CD8-positive, alpha-beta memory T cell (primary cell): ENCODE results near the gene PRKX. TPM values are rescaled to one million over a fixed set of nuclear protein-coding genes. Genes with fewer than 3 reads are reported as not detected.
A peak's percentile ranks its signal among the peaks of the same experiment; 100 is the strongest.
"Not testable (repeated sequence)": the region's sequence is repeated elsewhere in the genome, so short reads cannot be mapped to it uniquely, and the experiment has no call there.

Experiments
- CTCF ChIA-PET: fragments of 350-600 bp; sonication (Branson Sonifier 250); formaldehyde crosslinking; loops from one replicate; lab custom pipeline; 2021; ENCODE audit warnings: antibody characterized with exemption; lab: Charles Lee
- POLR2A ChIA-PET: fragments of 350-600 bp; sonication (Branson Sonifier 250); formaldehyde crosslinking; loops from one replicate; lab custom pipeline; 2021; ENCODE audit warnings: antibody characterized with exemption; lab: Charles Lee
- DNase-seq, 5 donors: peaks; one replicate each; pipeline versions ENCODE4 v3.0.0 to v3.0.0-alpha.2; 2020 to 2022; ENCODE audit warnings: mixed read lengths in 1 of 5
- H3K27ac ChIP-seq: one replicate; pipeline ENCODE4 v1.7.0; 2013; ENCODE audit warnings: low read depth, mild to moderate bottlenecking, low read length, moderate library complexity
- H3K27me3 ChIP-seq: 2 replicates; pipeline ENCODE4 v1.7.0; 2013; ENCODE audit warnings: low read length, mild to moderate bottlenecking; ENCODE audit not compliant: insufficient read depth, poor library complexity, severe bottlenecking
- H3K36me3 ChIP-seq: 2 replicates; pipeline ENCODE4 v1.7.0; 2013; ENCODE audit warnings: mild to moderate bottlenecking, low read length, moderate library complexity; ENCODE audit not compliant: insufficient read depth
- H3K4me1 ChIP-seq: 2 replicates; pipeline ENCODE4 v1.7.0; 2013; ENCODE audit warnings: mild to moderate bottlenecking, low read length, moderate library complexity; ENCODE audit not compliant: insufficient read depth
- H3K4me3 ChIP-seq: 2 replicates; pipeline ENCODE4 v1.7.0; 2013; ENCODE audit warnings: mild to moderate bottlenecking, low read length
- H3K9me3 ChIP-seq: 2 replicates; pipeline ENCODE4 v1.7.0; 2013; ENCODE audit warnings: mild to moderate bottlenecking, low read length
- H3K27ac Mint-ChIP-seq, 8 donors: one replicate each; pipeline ENCODE4 v1.8.0; 2020 to 2021; ENCODE audit warnings: mixed read lengths in 8 of 8, mild to moderate bottlenecking in 6 of 8, inconsistent platforms in 3 of 8, moderate library complexity in 3 of 8
- H3K27me3 Mint-ChIP-seq, 2 donors: one replicate each; pipeline ENCODE4 v1.8.0; 2020 to 2021; ENCODE audit warnings: mixed read lengths in 2 of 2, mild to moderate bottlenecking in 1 of 2, moderate library complexity in 1 of 2
- H3K36me3 Mint-ChIP-seq, 3 donors: one replicate each; pipeline ENCODE4 v1.8.0; 2020 to 2021; ENCODE audit warnings: mixed read lengths in 3 of 3, inconsistent platforms in 1 of 3, mild to moderate bottlenecking in 1 of 3
- H3K4me1 Mint-ChIP-seq, 3 donors: one replicate each; pipeline ENCODE4 v1.8.0; 2020 to 2021; ENCODE audit warnings: mixed read lengths in 3 of 3, inconsistent platforms in 1 of 3, mild to moderate bottlenecking in 1 of 3
- H3K4me3 Mint-ChIP-seq, 7 donors: one replicate each; pipeline ENCODE4 v1.8.0; 2020 to 2021; ENCODE audit warnings: mixed read lengths in 7 of 7, mild to moderate bottlenecking in 6 of 7, moderate library complexity in 4 of 7, inconsistent platforms in 2 of 7
- H3K9me3 Mint-ChIP-seq, 5 donors: one replicate each; pipeline ENCODE4 v1.8.0; 2020 to 2022; ENCODE audit warnings: mixed read lengths in 5 of 5, mild to moderate bottlenecking in 3 of 5, moderate library complexity in 2 of 5, inconsistent platforms in 1 of 5
- polyA plus RNA-seq: library from polyadenylated mRNA; unstranded; fragments of 300-500 nt; fragmentation: Illumina TruSeq; gene quantifications from one replicate; pipeline ENCODE4 v1.2.3, GENCODE V29; 2021
- total RNA-seq, 2 experiments: library from RNA; stranded (reverse); gene quantifications; one replicate each; pipeline ENCODE4 v1.2.3, GENCODE V29; 2021

The PRKX gene
- total and polyA plus RNA-seq, 3 experiments from 2014 or later: 41.9 to 79.4 (median 45.9) TPM

- Histone ChIP-seq H3K9me3 (no peaks in the 10 kb centered on the region), H3K4me3 (no peak overlapping the region), H3K27me3 (no peaks in the 10 kb centered on the region), H3K27ac (no peak overlapping the region), H3K4me1 (peaks cover 1% of the 10 kb centered on the region), H3K36me3 (no peaks in the 10 kb centered on the region)
- ChIA-PET POLR2A (interaction anchor here (0.7 kb wide), 1 partner anchor 18 kb away, joined by 3 read pairs; no protein-coding TSS in a partner anchor), CTCF (no interaction called here)
- Mint-ChIP-seq H3K4me3 (peak overlapping the region in 2 of 7 donors; percentile 48 to 54), H3K27ac (peak overlapping the region in 4 of 8 donors; percentile 13 to 91 (median 76)), H3K4me1 (peaks cover 58 to 74% (median 72%) of the 10 kb centered on the region in 3 donors), H3K36me3 (peaks cover 0 to 12% (median 5%) of the 10 kb centered on the region in 3 donors), H3K27me3 (no peaks in the 10 kb centered on the region), H3K9me3 (no peaks in the 10 kb centered on the region)
- no peak for DNase-seq
Measured at GRCh38 chrX:3695536-3695935, 17.9 kb downstream of the PRKX start.

GRCh38 chrX:3690140-3690539 lies 23.3 kb downstream of the PRKX start:
- Mint-ChIP-seq H3K4me3 (no peak overlapping the region), H3K36me3 (peaks cover 0 to 7% (median 6%) of the 10 kb centered on the region in 3 donors), H3K4me1 (peaks cover 40 to 60% (median 50%) of the 10 kb centered on the region in 3 donors), H3K27me3 (no peaks in the 10 kb centered on the region), H3K9me3 (no peaks in the 10 kb centered on the region), H3K27ac (peak overlapping the region in 4 of 8 donors; percentile 20 to 68 (median 36))
- POLR2A ChIA-PET: no interaction called here
- no peaks in the 10 kb centered on the region for H3K27me3 ChIP-seq
- no peak for DNase-seq
- no peak overlapping the region for H3K4me3 ChIP-seq
- H3K27ac ChIP-seq: no peak overlapping the region
- H3K9me3 ChIP-seq: no peaks in the 10 kb centered on the region
- no peaks in the 10 kb centered on the region for H3K36me3 ChIP-seq
- no peaks in the 10 kb centered on the region for H3K4me1 ChIP-seq
- CTCF ChIA-PET: no interaction called here

- H3K27ac Mint-ChIP-seq, H3K36me3 Mint-ChIP-seq, H3K9me3 Mint-ChIP-seq, CTCF ChIA-PET, H3K36me3 ChIP-seq, H3K4me3 ChIP-seq, H3K27me3 ChIP-seq, H3K9me3 ChIP-seq, DNase-seq, H3K27ac ChIP-seq, POLR2A ChIA-PET, H3K4me1 ChIP-seq, H3K27me3 Mint-ChIP-seq: not testable (repeated sequence)
- Mint-ChIP-seq H3K4me3 (peak overlapping the region in 1 of 7 donors; percentile 6), H3K4me1 (peaks cover 35 to 50% (median 38%) of the 10 kb centered on the region in 3 donors)
Measured at GRCh38 chrX:3683236-3683635, 30.2 kb downstream of the PRKX start.

GRCh38 chrX:3680459-3680858 lies 33.0 kb downstream of the PRKX start:
- DNase-seq: no peak
- H3K4me1 ChIP-seq: no peaks in the 10 kb centered on the region
- ChIA-PET POLR2A (no interaction called here), CTCF (no interaction called here)
- peaks cover 0 to 11% (median 5%) of the 10 kb centered on the region in 3 donors for H3K36me3 Mint-ChIP-seq
- no peaks in the 10 kb centered on the region for H3K36me3 ChIP-seq
- H3K9me3 ChIP-seq: no peaks in the 10 kb centered on the region
- no peaks in the 10 kb centered on the region for H3K27me3 ChIP-seq
- no peaks in the 10 kb centered on the region for H3K9me3 Mint-ChIP-seq
- H3K27ac ChIP-seq: no peak overlapping the region
- peaks cover 39 to 66% (median 47%) of the 10 kb centered on the region in 3 donors for H3K4me1 Mint-ChIP-seq
- peak overlapping the region in 1 of 7 donors; percentile 41 for H3K4me3 Mint-ChIP-seq
- peak overlapping the region in 4 of 8 donors; percentile 8 to 62 (median 51) for H3K27ac Mint-ChIP-seq
- H3K4me3 ChIP-seq: no peak overlapping the region
- no peaks in the 10 kb centered on the region for H3K27me3 Mint-ChIP-seq

GRCh38 chrX:3679669-3680068 lies 33.8 kb downstream of the PRKX start:
- POLR2A ChIA-PET: no interaction called here
- no peak overlapping the region for H3K27ac ChIP-seq
- no peak for DNase-seq
- peak overlapping the region in 2 of 8 donors; percentile 57 to 80 for H3K27ac Mint-ChIP-seq
- H3K4me3 ChIP-seq: no peak overlapping the region
- H3K36me3 Mint-ChIP-seq: peaks cover 0 to 18% (median 11%) of the 10 kb centered on the region in 3 donors
- no peaks in the 10 kb centered on the region for H3K36me3 ChIP-seq
- no peaks in the 10 kb centered on the region for H3K9me3 ChIP-seq
- no peaks in the 10 kb centered on the region for H3K4me1 ChIP-seq
- no peaks in the 10 kb centered on the region for H3K9me3 Mint-ChIP-seq
- no peaks in the 10 kb centered on the region for H3K27me3 Mint-ChIP-seq
- no peaks in the 10 kb centered on the region for H3K27me3 ChIP-seq
- no peak overlapping the region for H3K4me3 Mint-ChIP-seq
- peaks cover 34 to 64% (median 42%) of the 10 kb centered on the region in 3 donors for H3K4me1 Mint-ChIP-seq
- CTCF ChIA-PET: no interaction called here

- POLR2A ChIA-PET: no interaction called here
- no peak overlapping the region for H3K4me3 Mint-ChIP-seq
- H3K4me1 Mint-ChIP-seq: peaks cover 31 to 58% (median 42%) of the 10 kb centered on the region in 3 donors
- no peaks in the 10 kb centered on the region for H3K27me3 Mint-ChIP-seq
- no peaks in the 10 kb centered on the region for H3K4me1 ChIP-seq
- no peaks in the 10 kb centered on the region for H3K9me3 ChIP-seq
- H3K27ac ChIP-seq: no peak overlapping the region
- no peak for DNase-seq
- CTCF ChIA-PET: interaction anchor here (1.6 kb wide), 1 partner anchor 14 kb away, joined by 3 read pairs; no protein-coding TSS in a partner anchor
- peaks cover 6 to 31% (median 18%) of the 10 kb centered on the region in 3 donors for H3K36me3 Mint-ChIP-seq
- peak overlapping the region in 7 of 8 donors; percentile 4 to 89 (median 51) for H3K27ac Mint-ChIP-seq
- H3K36me3 ChIP-seq: no peaks in the 10 kb centered on the region
- no peaks in the 10 kb centered on the region for H3K27me3 ChIP-seq
- H3K9me3 Mint-ChIP-seq: no peaks in the 10 kb centered on the region
- no peak overlapping the region for H3K4me3 ChIP-seq
Measured at GRCh38 chrX:3678328-3678727, 35.1 kb downstream of the PRKX start.

GRCh38 chrX:3674881-3675280 lies 38.6 kb downstream of the PRKX start:
- no peaks in the 10 kb centered on the region for H3K4me1 ChIP-seq
- no peaks in the 10 kb centered on the region for H3K36me3 ChIP-seq
- POLR2A ChIA-PET: no interaction called here
- Mint-ChIP-seq H3K4me3 (no peak overlapping the region), H3K27ac (peak overlapping the region in 5 of 8 donors; percentile 28 to 88 (median 56)), H3K4me1 (peaks cover 25 to 47% (median 35%) of the 10 kb centered on the region in 3 donors), H3K27me3 (no peaks in the 10 kb centered on the region), H3K36me3 (peaks cover 14 to 49% (median 29%) of the 10 kb centered on the region in 3 donors), H3K9me3 (no peaks in the 10 kb centered on the region)
- CTCF ChIA-PET: no interaction called here
- DNase-seq: no peak
- H3K27ac ChIP-seq: no peak overlapping the region
- no peaks in the 10 kb centered on the region for H3K9me3 ChIP-seq
- H3K27me3 ChIP-seq: no peaks in the 10 kb centered on the region
- no peak overlapping the region for H3K4me3 ChIP-seq

GRCh38 chrX:3669841-3670475 lies 43.5 kb downstream of the PRKX start:
- H3K9me3 Mint-ChIP-seq: peaks cover 0 to 2% (median 0%) of the 10 kb centered on the region in 5 donors
- CTCF ChIA-PET: no interaction called here
- no peaks in the 10 kb centered on the region for H3K27me3 Mint-ChIP-seq
- H3K4me1 Mint-ChIP-seq: peaks cover 1 to 17% (median 5%) of the 10 kb centered on the region in 3 donors
- POLR2A ChIA-PET: no interaction called here
- Histone ChIP-seq H3K4me3 (no peak overlapping the region), H3K4me1 (no peaks in the 10 kb centered on the region), H3K36me3 (no peaks in the 10 kb centered on the region), H3K27me3 (no peaks in the 10 kb centered on the region), H3K9me3 (no peaks in the 10 kb centered on the region), H3K27ac (no peak overlapping the region)
- H3K27ac Mint-ChIP-seq: peak overlapping the region in 3 of 8 donors; percentile 39 to 73 (median 50)
- peaks cover 18 to 64% (median 40%) of the 10 kb centered on the region in 3 donors for H3K36me3 Mint-ChIP-seq
- H3K4me3 Mint-ChIP-seq: no peak overlapping the region
- no peak for DNase-seq
